MV-4-11 (cell line): ENCODE measurements around the gene C3orf49.

Experiments
- DNase-seq: peaks from one replicate; lab custom pipeline; 2025; lab: John Stamatoyannopoulos, UW

C3orf49 gene, protein sequence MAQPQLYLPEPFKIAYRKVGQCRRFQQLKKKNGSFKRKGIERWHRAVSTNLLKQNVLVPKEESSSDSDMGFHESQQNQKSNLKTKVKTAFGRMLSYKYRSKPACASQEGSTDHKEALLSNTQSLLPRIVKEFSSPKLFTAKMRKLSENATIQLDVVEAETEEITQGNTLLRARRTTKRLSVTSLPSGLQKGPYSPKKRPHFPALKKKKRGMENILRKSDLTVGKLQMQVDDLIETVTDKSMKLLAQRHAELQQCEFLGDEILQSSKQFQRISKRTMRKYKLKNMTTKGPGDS

DNA sequence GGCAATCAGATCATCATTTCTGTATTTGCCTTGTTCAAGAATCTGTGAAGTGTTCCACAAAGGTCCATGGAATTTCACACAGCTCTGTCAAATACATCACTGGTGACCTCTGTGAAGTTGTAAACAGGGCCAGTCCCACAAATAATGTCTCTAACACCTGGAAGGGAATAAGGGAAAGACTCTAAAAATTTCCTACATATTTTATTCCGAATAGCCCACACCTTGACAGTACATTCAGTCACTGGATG lies at the start of gene C3orf49:
Gene C3orf49 (plus strand): TSS at position 149 of the 248 bp plus-strand sequence. CDS start 173 bp downstream, outside the sequence.
- no peak for DNase-seq

DNA sequence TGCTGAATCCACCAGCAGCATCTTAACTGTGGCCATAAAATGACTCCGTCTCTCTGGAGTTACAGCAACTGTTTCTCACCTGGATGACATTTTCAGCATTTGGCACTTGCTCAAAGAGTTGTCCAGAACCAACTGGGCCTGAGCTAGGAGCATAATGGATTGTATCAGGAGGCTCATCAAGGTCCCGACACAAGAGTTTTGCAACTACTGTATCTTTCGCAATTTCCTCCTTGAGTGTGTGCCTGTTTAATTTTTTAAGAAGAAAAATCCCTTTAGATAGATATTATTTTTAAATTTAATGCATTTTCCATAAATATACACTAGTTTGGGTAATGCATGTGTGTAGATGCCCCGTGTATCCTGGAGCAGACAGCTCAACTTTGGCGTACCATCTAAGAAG lies 44.3 kb upstream of the C3orf49 start:
- DNase-seq = peak; percentile 33

DNA sequence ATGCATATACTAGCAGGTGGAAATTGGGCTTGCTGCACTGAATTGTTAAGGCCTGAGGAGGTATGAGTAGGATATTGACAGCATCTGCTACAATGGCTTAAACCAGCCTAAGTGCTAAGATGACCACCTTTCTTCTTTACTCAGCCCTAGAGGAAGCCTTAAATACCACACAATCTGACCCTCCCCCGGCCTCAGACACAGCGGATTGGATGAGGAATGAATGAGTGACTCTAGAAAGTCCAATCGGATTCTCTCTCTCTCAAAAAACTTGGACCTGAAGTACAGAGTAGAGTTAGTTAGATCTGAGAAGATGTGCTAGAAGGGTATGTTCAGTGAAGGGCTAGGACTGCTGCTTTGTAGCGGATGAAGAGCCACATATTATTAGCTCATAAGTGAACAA lies 39.9 kb upstream of the C3orf49 start:
- no peak for DNase-seq

DNA sequence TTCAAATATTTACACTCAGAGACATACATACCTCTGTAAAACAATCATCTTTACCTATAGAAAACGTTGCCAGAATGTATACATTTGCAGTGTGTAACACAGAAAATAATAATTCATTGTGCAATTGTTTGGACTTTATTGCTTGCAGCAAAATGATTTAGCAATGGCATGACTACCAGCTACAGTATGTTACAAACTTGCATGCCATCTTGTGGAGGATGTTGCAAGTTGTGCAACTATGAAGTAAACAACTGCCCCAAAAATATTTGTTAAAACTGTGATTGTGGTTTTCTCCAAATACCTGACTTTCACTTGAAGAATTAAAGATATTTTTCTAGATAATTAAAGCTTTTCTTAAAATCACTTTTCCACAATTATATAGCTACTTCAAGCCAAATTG lies 27.1 kb upstream of the C3orf49 start:
- peak; percentile 45 for DNase-seq

DNA sequence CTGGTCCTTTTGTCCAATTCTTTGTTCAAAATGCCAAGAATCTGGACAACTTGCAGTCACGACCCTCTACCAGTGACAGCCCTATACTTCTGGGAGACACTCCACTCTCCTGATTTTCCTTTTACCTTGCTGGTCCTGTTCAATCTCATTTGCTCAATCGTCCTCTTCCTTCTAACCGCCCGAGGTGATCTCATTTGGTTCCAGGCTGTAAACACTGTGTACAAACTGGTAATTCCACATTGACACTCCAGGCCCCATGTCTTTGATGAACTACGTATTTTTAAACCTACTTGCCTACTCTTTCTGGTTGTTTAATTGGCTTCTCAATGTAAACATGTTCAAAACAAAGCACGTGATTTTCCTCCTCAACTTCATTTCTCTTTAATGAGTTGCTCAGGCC lies 23.7 kb upstream of the C3orf49 start:
- no peak for DNase-seq

DNA sequence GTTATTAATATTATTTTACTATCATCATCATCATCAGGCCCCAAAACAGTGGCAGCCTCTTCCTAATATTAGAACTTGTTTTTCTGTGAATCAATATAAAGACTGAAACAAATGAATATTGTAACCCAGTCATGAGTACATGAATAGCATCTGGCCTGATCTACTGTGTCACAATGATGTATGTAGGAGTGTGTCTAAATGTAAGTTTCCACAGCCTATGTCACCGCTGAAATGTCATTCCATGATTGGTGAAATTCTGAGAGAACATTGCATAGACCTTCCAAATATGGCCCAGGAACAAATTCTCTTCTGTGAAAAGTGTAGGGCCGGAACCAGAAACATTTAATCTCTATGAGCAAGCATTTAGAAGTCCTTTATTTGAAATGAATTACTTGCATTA lies 20.6 kb upstream of the C3orf49 start:
- no peak for DNase-seq

DNA sequence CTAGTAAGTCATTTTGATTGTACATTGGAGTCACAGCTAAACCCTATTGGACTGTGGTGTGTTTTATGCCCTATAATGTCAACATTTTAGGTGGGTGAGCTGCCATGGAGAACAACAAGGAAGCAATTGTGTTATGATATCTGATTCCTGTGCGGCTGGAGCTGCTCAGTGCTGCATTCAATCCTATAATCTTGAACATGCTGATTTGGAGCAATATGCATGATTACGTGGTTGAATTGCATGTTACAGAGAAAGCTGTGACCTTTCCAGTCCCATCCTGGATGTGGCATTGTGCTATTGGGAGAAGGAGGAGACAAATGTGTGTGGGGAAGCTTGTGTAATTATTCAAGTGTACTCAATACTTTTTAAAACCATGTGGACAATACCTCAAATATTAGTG lies 20.1 kb upstream of the C3orf49 start:
- no peak for DNase-seq

DNA sequence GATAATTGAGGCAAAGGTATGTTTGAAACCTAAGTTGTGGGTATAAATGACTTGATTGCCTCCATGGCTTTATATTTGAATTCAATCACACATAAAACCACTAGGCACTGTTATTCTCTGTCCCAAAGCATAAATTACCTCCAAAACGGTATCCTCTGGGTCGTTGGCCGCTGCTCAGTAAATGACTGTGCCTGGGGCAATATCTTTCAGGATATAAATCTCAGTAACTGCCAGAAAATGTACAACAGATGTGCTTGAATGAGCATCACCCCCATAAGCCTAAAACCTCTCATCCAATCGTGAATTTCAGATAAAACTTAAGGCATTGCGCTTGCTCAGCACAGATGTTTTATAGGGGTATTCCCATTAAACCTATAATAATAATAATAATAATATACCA lies 19.0 kb upstream of the C3orf49 start:
- DNase-seq = no peak

DNA sequence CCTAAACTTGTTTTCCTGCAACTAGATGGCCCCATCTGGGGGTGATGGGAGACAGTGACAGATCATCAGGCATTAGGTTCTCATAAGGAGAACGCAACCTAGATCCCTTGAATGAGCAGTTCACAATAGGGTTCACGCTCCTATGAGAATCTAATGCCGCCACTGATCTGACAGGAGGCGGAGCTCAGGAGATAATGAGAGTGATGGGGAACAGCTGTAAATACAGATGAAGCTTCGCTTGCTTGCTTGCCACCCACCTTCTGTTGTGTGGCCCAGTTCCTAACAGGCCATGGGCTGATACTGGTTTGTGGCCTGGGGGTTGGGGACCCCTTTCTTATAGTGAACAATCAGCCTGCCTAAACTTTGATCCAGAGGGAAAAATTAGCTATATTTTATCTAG lies 15.2 kb upstream of the C3orf49 start:
- no peak for DNase-seq

DNA sequence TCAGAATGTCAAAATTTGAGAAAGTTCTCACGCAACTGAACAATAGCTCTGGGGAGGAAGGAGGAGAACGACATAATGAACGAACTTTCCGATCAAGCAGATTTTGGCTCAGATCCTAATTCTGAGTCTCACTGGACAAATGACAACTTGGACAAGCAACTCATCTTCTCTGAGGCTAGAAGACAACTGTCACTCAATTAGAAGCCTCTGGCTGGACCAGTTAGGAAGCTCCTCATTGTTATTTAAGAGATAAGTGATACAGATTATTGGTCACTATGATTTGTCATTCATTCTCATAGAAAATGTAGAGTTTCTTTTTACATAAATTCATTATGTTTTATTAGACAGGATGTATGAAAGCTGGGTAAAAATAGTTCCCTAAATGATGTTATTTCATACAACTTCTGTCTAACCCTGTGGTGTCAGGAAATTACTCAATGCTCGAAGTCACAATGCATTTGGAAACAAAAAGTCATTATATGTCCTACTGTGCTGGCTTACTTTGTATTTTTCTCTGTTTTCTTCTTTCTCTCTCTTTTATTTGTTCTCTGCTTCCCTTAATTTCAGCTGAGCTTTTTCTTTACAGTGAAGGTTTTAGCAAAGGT lies 11.0 kb upstream of the C3orf49 start:
- DNase-seq = peak; percentile 75

DNA sequence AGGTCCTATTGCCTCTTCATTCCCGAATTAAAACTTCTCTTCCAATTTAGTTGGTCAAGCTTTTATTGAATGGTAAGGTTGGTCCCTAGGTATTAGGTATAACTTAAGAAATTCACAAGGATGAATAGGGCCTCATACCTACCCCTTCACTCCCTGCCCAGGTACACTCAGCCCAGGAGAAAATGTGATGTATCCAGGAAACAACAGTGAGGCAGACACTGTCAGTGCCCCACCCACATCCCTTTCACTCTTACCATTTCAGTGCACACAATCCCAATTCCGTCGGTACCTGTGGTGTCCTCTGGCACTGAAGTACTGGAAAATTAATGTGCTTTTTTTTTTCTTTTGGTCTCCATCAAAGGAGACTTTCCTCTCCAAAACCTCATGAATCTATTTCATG lies 10.5 kb upstream of the C3orf49 start:
- no peak for DNase-seq

DNA sequence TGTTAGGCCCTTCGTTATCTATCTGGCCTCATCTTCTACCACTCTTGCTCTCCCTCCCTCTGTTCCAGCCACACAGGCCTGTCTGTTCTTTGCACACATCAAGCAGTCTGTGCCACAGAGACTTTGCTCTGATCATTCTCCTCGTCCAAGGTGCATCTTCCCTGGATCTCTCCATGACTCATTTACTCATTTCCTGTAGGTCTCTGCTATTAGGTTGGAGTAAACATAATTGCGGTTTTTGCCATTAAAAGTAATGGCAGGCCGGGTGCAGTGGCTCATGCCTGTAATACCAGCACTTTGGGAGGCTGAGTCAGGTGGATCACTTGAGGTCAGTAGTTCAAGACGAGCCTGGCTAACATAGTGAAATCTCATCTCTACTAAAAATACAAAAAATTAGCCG lies 9.5 kb upstream of the C3orf49 start:
- DNase-seq = no peak

DNA sequence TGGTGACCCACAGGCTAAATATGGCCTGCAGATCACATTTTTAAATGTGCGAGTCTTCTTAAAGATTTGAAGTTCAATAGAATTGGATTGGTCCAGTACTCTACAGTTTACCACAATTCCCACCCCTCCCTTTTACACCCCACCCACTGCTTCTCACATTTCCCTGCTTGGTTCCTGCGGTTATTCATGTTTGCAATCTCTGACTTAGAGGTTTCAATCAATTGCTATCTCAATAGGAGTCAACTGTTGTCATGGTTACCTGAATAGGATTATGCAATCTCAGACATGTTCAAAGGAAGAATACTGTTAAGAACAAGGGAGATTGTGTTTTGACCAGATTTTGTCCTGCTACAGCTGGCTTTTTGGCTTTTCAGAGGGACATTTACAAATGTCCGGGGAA lies 4.9 kb upstream of the C3orf49 start:
- peak; percentile 59 for DNase-seq

DNA sequence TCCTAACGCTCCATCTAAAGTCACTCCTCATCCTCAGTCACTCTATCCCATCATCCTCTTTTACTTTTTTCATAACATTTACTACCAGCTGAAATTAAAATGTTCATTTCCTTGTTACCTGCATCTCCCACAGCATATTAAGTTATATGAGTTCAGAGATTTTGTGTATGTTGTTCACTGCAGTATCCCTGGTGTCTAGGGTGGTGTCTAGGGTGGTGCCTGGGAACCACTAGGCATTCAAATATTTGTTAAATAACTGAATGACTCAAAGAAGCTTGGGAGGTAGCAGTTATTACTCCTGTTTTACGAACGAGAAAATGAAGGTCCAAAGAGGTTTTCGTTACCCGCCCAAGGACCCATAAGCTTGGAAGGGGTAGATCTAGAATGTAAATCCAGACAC lies 1.9 kb upstream of the C3orf49 start:
- no peak for DNase-seq

DNA sequence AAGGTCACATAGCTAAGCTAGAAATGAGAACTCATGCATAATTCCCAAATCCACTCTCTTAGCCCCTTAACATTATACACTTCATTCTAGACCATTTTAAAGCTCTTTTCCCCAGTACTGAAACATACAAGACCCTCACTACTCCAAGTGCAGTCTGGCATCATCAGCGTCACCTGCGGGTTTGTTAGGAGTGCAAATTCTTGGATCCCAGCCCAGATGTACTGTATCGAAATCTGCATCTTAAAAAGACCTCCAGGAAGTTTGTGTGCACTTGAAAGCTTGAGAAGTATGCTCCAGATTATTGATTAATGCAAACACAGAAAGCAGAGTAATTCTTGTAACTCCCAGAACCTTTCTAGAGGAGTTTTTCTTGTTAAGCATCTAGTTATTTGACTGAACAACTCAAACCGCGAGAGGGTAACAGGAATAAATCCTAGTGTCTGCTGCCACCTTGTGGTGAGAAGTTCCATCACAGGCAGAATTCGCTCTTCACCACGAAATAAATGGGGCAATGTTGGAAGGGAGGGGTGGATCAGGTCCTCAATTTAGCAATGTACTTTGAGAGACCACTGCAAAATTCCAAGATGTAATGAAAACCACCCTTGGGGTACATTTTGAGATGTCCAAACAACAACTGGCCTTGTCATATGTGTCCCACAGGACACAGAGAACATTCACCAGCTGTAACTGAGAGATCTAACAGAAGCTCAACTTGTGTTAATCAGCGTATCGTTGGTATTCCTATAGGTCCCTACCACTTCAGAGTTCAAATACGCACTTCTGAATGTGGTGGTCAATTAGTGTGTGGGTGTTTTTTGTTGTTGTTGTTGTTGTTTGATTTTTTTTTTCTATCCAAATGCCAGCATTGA lies 583 bp upstream of the C3orf49 start:
- DNase-seq = peak; percentile 33

DNA sequence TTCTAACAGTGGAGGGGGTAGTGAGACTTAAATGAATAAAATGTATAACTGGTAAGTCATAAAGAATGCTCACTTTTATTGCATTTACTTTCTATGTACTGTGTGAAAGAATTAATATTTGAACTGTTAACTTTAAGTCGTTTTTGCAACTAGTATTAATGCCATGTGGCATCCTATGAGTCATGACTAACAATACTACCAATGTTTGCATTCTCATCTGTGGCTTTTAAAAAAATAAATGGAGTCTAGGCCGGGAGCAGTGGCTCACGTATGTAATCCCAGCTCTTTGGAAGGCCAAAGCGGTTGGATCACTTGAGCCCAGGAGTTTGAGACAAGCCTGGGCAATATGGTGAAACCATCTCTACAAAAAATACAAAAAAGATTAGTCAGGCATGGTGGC lies 5.2 kb downstream of the C3orf49 start:
- no peak for DNase-seq

DNA sequence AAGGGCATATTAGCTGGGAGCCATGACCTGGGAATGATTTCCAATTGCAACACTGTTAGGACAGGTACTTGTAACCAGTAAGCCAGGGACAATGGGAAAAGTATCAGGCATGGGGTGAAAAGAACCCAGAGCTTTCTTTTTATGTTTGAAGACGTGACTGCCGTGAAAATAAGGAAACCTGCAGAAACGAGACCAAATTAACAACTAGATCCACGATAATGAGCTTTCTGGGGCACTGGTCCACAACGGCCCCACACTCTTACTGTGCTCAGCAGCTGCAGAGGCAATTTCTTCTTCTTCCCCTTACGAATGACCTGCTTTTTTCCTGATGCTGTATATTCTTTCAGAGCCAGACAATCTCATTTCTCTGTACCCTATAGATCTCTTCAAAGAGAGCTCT lies 11.4 kb downstream of the C3orf49 start:
- DNase-seq = no peak

DNA sequence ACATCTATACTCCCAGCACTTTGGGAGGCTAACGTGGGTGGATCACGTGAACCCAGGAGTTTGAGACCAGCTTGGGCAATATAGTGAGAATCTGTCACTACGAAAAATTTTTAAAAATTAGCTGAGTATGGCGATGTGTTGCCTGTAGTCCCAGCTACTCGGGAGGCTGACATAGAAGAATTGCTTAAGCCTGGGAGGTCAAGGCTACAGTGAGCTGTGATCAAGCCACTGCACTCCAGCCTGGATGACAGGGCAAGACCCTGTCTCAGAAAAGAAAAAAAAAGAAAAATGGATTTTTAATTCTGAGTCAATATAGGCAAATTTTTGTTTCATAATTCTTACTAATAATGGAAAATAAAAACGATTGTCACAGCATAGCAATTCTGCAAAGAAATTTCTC lies 13.3 kb downstream of the C3orf49 start:
- DNase-seq = no peak

DNA sequence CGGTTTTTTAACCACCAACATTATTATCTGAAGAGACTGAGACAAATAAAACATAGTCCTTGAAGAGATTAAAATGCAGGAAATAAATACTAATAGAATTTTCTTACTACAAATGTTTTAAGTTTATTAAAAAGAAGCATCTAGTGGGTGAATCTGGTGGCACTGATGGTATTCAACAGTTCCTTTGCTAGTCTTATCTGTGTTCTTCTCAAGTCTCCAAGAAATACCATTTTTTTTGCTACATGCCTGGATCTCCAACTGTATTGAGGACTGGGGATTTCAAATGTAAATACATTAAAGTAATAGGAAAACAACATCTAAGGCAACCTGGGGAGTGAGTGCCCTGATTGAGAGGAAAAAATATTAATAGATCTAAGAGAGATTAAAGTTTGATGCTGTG lies 22.6 kb downstream of the C3orf49 start:
- DNase-seq = no peak

DNA sequence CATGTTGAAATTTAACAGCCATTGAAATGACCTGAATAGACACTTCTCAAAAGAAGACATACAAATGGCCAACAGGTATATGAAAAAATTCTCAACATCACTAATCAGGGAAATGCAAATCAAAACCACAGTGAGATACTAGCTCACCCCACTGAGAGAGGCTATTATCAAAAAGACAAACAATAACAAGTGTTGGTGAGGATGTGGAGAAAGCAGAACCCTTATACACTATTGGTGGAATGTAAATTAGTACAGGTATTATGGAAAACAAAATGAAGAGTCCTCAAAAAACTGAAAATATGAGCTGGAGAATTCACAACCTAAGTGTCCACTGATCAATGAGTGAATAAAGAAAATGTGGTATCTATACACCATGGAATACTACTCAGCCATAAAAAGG lies 23.0 kb downstream of the C3orf49 start:
- no peak for DNase-seq

DNA sequence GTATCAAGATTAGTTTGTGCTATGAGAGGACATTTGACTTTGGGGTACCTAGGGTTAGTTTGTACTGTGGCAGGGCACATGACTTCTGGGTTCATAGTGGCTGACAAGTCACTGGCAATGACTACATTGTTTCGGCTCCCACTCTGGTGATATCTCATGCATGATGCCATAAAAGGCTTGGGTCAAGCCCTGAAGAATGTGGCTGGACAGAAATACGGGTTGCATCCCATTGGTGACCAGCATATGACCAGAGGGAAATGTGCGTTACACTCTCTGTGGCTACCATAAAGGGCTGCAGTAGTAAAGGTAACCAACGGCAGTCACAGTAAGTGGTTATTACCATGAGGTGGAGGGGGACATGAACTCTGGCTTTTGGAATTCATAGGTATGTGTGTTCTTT lies 26.1 kb downstream of the C3orf49 start:
- no peak for DNase-seq

DNA sequence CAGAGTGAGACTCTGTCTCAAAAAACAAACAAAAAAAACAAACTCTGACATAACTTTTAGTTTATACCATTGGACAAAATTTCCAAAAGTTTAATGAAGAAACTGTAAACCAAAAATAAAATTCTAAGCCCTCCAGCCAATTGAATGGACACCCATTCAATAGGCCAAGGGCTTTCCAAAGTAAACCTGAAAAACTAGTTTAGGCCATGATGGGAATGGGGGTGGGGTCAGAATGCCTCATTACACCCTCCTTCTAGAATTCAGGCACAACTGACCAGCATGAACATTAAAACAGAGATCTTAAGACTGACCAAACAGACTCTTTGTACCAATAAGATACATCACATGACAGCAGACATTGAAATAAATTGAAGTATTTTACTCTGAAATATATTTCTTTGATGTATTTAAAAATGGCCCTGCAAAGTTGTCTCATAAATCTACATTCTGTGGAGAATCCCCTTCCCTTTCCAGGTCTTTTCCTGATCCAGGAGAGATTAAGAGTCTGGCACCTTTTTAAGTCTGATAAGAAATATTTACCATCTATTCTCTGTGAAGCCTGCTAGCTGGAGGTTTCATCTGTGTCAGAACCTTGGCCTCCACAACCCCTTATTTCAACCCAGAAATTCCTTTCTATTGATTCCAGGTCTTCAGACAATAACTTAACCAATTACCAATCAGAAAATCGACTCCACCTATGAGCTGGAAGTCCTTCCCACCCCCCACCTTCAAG lies 28.8 kb downstream of the C3orf49 start:
- DNase-seq = no peak

DNA sequence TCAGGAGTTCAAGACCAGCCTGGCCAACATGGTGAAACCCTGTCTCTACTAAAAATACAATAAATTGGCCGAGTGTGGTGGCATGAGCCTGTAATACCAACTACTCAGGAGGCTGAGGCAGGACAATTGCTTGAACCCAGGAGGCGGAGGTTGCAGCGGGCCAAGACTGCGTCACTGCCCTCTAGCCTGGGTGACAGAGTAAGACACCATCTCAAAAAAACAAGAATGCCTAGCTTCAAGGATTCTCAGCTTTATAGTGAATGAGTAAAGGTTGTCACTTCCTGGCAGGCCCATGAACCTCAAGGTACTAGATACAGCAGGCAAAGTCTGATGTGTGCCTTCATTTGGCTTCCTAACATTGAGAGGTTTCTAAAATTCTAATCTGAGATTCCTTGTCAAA lies 30.1 kb downstream of the C3orf49 start:
- no peak for DNase-seq
